HEK293 (cell line): ENCODE measurements around the gene SLC22A16.
A peak's percentile ranks its signal among the peaks of the same experiment; 100 is the strongest.

ENCODE experiments used
- GLIS2 ChIP-seq: fragments of 450-650 bp; formaldehyde crosslinking; IDR thresholded peaks from 2 replicates; pipeline ENCODE4 v1.5.1; 2016; ENCODE audit warnings: missing biosample characterization, missing genetic modification characterization
- KLF16 ChIP-seq: fragments of 450-650 bp; formaldehyde crosslinking; IDR thresholded peaks from 2 replicates; pipeline ENCODE4 v1.5.1; 2017; ENCODE audit warnings: missing biosample characterization, missing genetic modification characterization
- KLF9 ChIP-seq: fragments of 450-650 bp; formaldehyde crosslinking; IDR thresholded peaks from 2 replicates; pipeline ENCODE4 v1.5.1; 2016; ENCODE audit warnings: missing biosample characterization, missing genetic modification characterization, low read depth
- MEIS1 ChIP-seq: sonication (generic); formaldehyde crosslinking; IDR thresholded peaks from 2 replicates; pipeline ENCODE4 v1.8.1; 2022; ENCODE audit warnings: missing genetic modification reagents, mild to moderate bottlenecking, borderline replicate concordance
- MYNN ChIP-seq: fragments of 450-650 bp; formaldehyde crosslinking; IDR thresholded peaks from 2 replicates; pipeline ENCODE4 v1.5.1; 2016; ENCODE audit warnings: missing biosample characterization, missing genetic modification characterization, borderline replicate concordance
- SP3 ChIP-seq: fragments of 450-650 bp; formaldehyde crosslinking; IDR thresholded peaks from 2 replicates; pipeline ENCODE4 v1.5.1; 2016; ENCODE audit warnings: missing biosample characterization, missing genetic modification characterization
- SP7 ChIP-seq: fragments of 450-650 bp; formaldehyde crosslinking; IDR thresholded peaks from 2 replicates; pipeline ENCODE4 v1.5.1; 2016; ENCODE audit warnings: missing biosample characterization, missing genetic modification characterization
- TCF7L2 ChIP-seq: IDR thresholded peaks from 2 replicates; pipeline ENCODE4 v1.6.1; 2011; ENCODE audit warnings: low read depth, mild to moderate bottlenecking, inconsistent platforms, low read length, moderate library complexity, borderline replicate concordance
- TRIM28 ChIP-seq: IDR thresholded peaks from 2 replicates; pipeline ENCODE4 v1.6.1; 2011; ENCODE audit warnings: low read length, control low read depth, borderline replicate concordance
- ZFP37 ChIP-seq: fragments of 450-650 bp; formaldehyde crosslinking; IDR thresholded peaks from 2 replicates; pipeline ENCODE4 v1.5.1; 2016; ENCODE audit warnings: missing biosample characterization, missing genetic modification characterization
- ZIC2 ChIP-seq: fragments of 450-650 bp; formaldehyde crosslinking; IDR thresholded peaks from 2 replicates; pipeline ENCODE4 v1.5.1; 2016; ENCODE audit warnings: missing biosample characterization, missing genetic modification characterization
- ZNF157 ChIP-seq: fragments of 450-650 bp; formaldehyde crosslinking; IDR thresholded peaks from 2 replicates; pipeline ENCODE4 v1.5.1; 2016; ENCODE audit warnings: missing biosample characterization, missing genetic modification characterization
- ZNF175 ChIP-seq: fragments of 450-650 bp; formaldehyde crosslinking; IDR thresholded peaks from 2 replicates; pipeline ENCODE4 v1.5.1; 2016; ENCODE audit warnings: missing biosample characterization, missing genetic modification characterization
- ZNF311 ChIP-seq: fragments of 450-650 bp; formaldehyde crosslinking; IDR thresholded peaks from 2 replicates; pipeline ENCODE4 v1.5.1; 2017; ENCODE audit warnings: missing biosample characterization, missing genetic modification characterization, borderline replicate concordance
- ZNF341 ChIP-seq: fragments of 450-650 bp; formaldehyde crosslinking; IDR thresholded peaks from 2 replicates; pipeline ENCODE4; 2016; ENCODE audit warnings: low read depth, missing biosample characterization, missing genetic modification characterization
- ZNF423 ChIP-seq: fragments of 450-650 bp; formaldehyde crosslinking; IDR thresholded peaks from 2 replicates; pipeline ENCODE4 v1.5.1; 2016; ENCODE audit warnings: missing biosample characterization, missing genetic modification characterization
- ZNF433 ChIP-seq: fragments of 450-650 bp; formaldehyde crosslinking; IDR thresholded peaks from 2 replicates; pipeline ENCODE4 v1.5.1; 2016; ENCODE audit warnings: missing biosample characterization, missing genetic modification characterization, low read depth
- ZNF473 ChIP-seq: fragments of 450-650 bp; formaldehyde crosslinking; IDR thresholded peaks from 2 replicates; pipeline ENCODE4 v1.5.1; 2017; ENCODE audit warnings: missing biosample characterization, missing genetic modification characterization
- ZNF488 ChIP-seq: fragments of 450-650 bp; formaldehyde crosslinking; IDR thresholded peaks from 2 replicates; pipeline ENCODE4 v1.5.1; 2016; ENCODE audit warnings: missing biosample characterization, missing genetic modification characterization
- ZNF510 ChIP-seq: fragments of 450-650 bp; formaldehyde crosslinking; IDR thresholded peaks from 2 replicates; pipeline ENCODE4 v1.5.1; 2018; ENCODE audit warnings: mild to moderate bottlenecking, missing genetic modification characterization, missing biosample characterization; ENCODE audit not compliant: insufficient replicate concordance
- ZNF513 ChIP-seq: fragments of 450-650 bp; IDR thresholded peaks from 2 replicates; pipeline ENCODE4 v1.5.1; 2018; ENCODE audit warnings: missing biosample characterization, missing genetic modification characterization
- ZNF544 ChIP-seq: fragments of 450-650 bp; formaldehyde crosslinking; IDR thresholded peaks from 2 replicates; pipeline ENCODE4 v1.5.0; 2017; ENCODE audit warnings: missing biosample characterization, missing genetic modification characterization
- ZNF621 ChIP-seq: fragments of 450-650 bp; formaldehyde crosslinking; IDR thresholded peaks from 2 replicates; pipeline ENCODE4 v1.5.1; 2017; ENCODE audit warnings: missing biosample characterization, missing genetic modification characterization
- ZNF658 ChIP-seq: fragments of 450-650 bp; formaldehyde crosslinking; IDR thresholded peaks from 2 replicates; pipeline ENCODE4; 2016; ENCODE audit warnings: missing biosample characterization, missing genetic modification characterization
- ZNF704 ChIP-seq: fragments of 450-650 bp; formaldehyde crosslinking; IDR thresholded peaks from 2 replicates; pipeline ENCODE4 v1.5.1; 2016; ENCODE audit warnings: missing biosample characterization, missing genetic modification characterization
- ZXDB ChIP-seq: fragments of 450-650 bp; formaldehyde crosslinking; IDR thresholded peaks from 2 replicates; pipeline ENCODE4 v1.5.1; 2016; ENCODE audit warnings: missing biosample characterization, missing genetic modification characterization
- TF ChIP-seq, protein P1 (sequence below): fragments of 450-650 bp; formaldehyde crosslinking; IDR thresholded peaks from 2 replicates; pipeline ENCODE4 v1.5.1; 2016; ENCODE audit warnings: missing biosample characterization, missing genetic modification characterization
- TF ChIP-seq, protein P2 (sequence below): fragments of 450-650 bp; formaldehyde crosslinking; IDR thresholded peaks from 2 replicates; pipeline ENCODE4 v1.5.1; 2016; ENCODE audit warnings: missing biosample characterization, missing genetic modification characterization
- TF ChIP-seq, protein P3 (sequence below): fragments of 450-650 bp; formaldehyde crosslinking; IDR thresholded peaks from 2 replicates; pipeline ENCODE4 v1.5.1; 2017; ENCODE audit warnings: missing biosample characterization, mild to moderate bottlenecking, missing genetic modification characterization, moderate library complexity

Gene SLC22A16

DNA sequence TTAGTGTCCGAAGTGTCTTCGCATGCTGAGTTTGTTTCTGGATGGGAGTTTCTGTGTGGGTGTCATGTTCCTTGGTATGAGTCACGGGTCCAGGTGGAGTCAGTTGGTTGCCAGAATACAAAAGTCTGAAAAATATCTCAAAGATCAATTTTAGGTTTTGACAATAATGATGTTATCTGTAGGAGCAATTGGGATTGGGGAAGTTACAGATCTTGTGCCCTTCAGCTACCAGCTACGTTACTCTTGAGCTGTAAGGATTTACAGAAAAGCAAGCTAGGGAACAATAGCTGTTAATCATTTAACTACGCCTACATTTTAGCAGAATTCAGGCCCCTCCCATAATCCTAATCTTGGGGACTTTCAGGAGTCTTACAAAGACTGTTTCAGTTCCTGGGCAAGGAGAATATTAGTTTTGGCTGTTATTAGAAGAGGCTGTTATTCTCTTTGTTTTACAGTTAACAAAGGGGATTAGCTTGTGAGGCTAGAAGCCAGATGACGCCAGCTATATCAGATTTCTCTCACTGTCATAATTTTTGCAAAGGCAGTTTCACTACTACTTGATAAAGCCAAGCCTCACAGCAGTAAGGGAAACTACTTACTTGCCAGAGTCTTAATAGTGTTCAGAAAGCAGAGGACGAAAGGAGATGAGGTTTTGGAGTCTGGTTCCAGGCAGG, 15.4 kb upstream of the SLC22A16 start (continued):
- TF ChIP-seq TCF7L2 (no peak), ZNF433 (no peak), KLF16 (tag by site-specific recombination) (no peak), ZNF473 (tag by site-specific recombination) (no peak), ZNF175 (tag by site-specific recombination) (no peak), ZIC2 (tag by site-specific recombination) (0 out of 2 replicates have a peak, but pooled peaks have one; percentile 18), ZFP37 (tag by site-specific recombination) (no peak), ZNF621 (no peak), ZNF658 (tag by site-specific recombination) (no peak), GLIS2 (no peak), ZNF311 (tag by site-specific recombination) (no peak), MYNN (tag by site-specific recombination) (no peak), ZNF510 (tag by site-specific recombination) (no peak), ZNF488 (no peak), SP3 (tag by site-specific recombination) (0 out of 2 replicates have a peak, but pooled peaks have one; percentile 8), ZXDB (tag by site-specific recombination) (peak; percentile 52), TRIM28 (peak; percentile 83), MEIS1 (no peak), ZNF704 (tag by site-specific recombination) (no peak), KLF9 (tag by site-specific recombination) (peak; percentile 12; the same call in 1 of the 2 replicates), ZNF341 (tag by site-specific recombination) (peak; percentile 20; the same call in 1 of the 2 replicates), ZNF513 (tag by site-specific recombination) (no peak), SP7 (peak; percentile 72), ZNF544 (tag by site-specific recombination) (no peak), ZNF423 (no peak), ZNF157 (tag by site-specific recombination) (no peak)
- TF ChIP-seq, protein P1, sequence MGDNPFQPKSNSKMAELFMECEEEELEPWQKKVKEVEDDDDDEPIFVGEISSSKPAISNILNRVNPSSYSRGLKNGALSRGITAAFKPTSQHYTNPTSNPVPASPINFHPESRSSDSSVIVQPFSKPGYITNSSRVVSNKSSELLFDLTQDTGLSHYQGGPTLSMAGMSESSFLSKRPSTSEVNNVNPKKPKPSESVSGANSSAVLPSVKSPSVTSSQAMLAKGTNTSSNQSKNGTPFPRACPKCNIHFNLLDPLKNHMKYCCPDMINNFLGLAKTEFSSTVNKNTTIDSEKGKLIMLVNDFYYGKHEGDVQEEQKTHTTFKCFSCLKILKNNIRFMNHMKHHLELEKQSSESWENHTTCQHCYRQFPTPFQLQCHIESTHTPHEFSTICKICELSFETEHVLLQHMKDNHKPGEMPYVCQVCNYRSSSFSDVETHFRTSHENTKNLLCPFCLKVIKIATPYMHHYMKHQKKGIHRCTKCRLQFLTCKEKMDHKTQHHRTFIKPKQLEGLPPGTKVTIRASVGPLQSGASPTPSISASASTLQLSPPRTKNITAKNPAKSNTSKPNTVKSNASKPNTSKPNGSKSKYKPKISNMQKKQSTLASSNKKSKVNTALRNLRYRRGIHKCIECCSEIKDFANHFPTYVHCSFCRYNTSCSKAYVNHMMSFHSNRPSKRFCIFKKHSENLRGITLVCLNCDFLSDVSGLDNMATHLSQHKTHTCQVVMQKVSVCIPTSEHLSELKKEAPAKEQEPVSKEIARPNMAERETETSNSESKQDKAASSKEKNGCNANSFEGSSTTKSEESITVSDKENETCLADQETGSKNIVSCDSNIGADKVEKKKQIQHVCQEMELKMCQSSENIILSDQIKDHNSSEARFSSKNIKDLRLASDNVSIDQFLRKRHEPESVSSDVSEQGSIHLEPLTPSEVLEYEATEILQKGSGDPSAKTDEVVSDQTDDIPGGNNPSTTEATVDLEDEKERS (tag by site-specific recombination): no peak
- TF ChIP-seq, protein P2, sequence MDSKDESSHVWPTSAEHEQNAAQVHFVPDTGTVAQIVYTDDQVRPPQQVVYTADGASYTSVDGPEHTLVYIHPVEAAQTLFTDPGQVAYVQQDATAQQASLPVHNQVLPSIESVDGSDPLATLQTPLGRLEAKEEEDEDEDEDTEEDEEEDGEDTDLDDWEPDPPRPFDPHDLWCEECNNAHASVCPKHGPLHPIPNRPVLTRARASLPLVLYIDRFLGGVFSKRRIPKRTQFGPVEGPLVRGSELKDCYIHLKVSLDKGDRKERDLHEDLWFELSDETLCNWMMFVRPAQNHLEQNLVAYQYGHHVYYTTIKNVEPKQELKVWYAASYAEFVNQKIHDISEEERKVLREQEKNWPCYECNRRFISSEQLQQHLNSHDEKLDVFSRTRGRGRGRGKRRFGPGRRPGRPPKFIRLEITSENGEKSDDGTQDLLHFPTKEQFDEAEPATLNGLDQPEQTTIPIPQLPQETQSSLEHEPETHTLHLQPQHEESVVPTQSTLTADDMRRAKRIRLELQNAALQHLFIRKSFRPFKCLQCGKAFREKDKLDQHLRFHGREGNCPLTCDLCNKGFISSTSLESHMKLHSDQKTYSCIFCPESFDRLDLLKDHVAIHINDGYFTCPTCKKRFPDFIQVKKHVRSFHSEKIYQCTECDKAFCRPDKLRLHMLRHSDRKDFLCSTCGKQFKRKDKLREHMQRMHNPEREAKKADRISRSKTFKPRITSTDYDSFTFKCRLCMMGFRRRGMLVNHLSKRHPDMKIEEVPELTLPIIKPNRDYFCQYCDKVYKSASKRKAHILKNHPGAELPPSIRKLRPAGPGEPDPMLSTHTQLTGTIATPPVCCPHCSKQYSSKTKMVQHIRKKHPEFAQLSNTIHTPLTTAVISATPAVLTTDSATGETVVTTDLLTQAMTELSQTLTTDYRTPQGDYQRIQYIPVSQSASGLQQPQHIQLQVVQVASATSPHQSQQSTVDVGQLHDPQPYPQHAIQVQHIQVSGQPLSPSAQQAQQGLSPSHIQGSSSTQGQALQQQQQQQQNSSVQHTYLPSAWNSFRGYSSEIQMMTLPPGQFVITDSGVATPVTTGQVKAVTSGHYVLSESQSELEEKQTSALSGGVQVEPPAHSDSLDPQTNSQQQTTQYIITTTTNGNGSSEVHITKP (tag by site-specific recombination): no peak
- TF ChIP-seq, protein P3, sequence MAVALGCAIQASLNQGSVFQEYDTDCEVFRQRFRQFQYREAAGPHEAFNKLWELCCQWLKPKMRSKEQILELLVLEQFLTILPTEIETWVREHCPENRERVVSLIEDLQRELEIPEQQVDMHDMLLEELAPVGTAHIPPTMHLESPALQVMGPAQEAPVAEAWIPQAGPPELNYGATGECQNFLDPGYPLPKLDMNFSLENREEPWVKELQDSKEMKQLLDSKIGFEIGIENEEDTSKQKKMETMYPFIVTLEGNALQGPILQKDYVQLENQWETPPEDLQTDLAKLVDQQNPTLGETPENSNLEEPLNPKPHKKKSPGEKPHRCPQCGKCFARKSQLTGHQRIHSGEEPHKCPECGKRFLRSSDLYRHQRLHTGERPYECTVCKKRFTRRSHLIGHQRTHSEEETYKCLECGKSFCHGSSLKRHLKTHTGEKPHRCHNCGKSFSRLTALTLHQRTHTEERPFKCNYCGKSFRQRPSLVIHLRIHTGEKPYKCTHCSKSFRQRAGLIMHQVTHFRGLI (tag by site-specific recombination): no peak
